HepG2 (cell line): ENCODE measurements around the gene TUT7. TPM values are rescaled to one million over a fixed set of nuclear protein-coding genes. Genes with fewer than 3 reads are reported as not detected.

ENCODE experiments used
- ATRX ChIP-seq: sonication (generic); formaldehyde crosslinking; IDR thresholded peaks from 2 replicates; pipeline ENCODE4 v1.4.0; 2020; ENCODE audit warnings: missing genetic modification reagents, borderline replicate concordance
- EED ChIP-seq: sonication (generic); formaldehyde crosslinking; IDR thresholded peaks from 2 replicates; pipeline ENCODE4 v1.5.0; 2020; ENCODE audit warnings: mild to moderate bottlenecking, missing genetic modification reagents
- GATAD2A ChIP-seq: IDR thresholded peaks from 2 replicates; pipeline ENCODE4 v1.6.1; 2016
- HCFC1 ChIP-seq: fragments of 150-350 bp; IDR thresholded peaks from 2 replicates; pipeline ENCODE4 v1.6.1; 2014; ENCODE audit warnings: low read depth, low read length
- NFKBIZ ChIP-seq: IDR thresholded peaks from 2 replicates; pipeline ENCODE4 v1.6.1; 2018; ENCODE audit warnings: missing genetic modification reagents, missing compliant biosample characterization
- SMAD3 ChIP-seq: sonication (generic); formaldehyde crosslinking; IDR thresholded peaks from 2 replicates; pipeline ENCODE4 v1.4.0; 2020; ENCODE audit warnings: missing genetic modification reagents
- ZBTB38 ChIP-seq: sonication (generic); formaldehyde crosslinking; IDR thresholded peaks from 2 replicates; pipeline ENCODE4 v1.5.1; 2020; ENCODE audit warnings: mild to moderate bottlenecking, missing genetic modification reagents
- ZGPAT ChIP-seq: IDR thresholded peaks from 2 replicates; pipeline ENCODE4 v1.6.1; 2016; ENCODE audit warnings: mild to moderate bottlenecking
- ZNF274 ChIP-seq: sonication (generic); formaldehyde crosslinking; IDR thresholded peaks from 2 replicates; pipeline ENCODE4 v1.5.1; 2020; ENCODE audit warnings: mild to moderate bottlenecking, missing genetic modification reagents
- ZNF562 ChIP-seq: sonication (generic); formaldehyde crosslinking; IDR thresholded peaks from 2 replicates; pipeline ENCODE4 v1.8.0; 2022; ENCODE audit warnings: missing genetic modification reagents, borderline replicate concordance
- polyA plus RNA-seq, 8 experiments: library from polyadenylated mRNA; depleted of rRNA in 3 of 8; stranded (reverse) in 7 of 8; unstranded in 1 of 8; fragments of >200 nt; fragmentation: Illumina TruSeq in 4 of 8; extraction: Trizol in 4 of 8; gene quantifications; 2 replicates each; pipeline versions ENCODE4 v1.2.1 to v1.2.3, GENCODE V29; 2011 to 2016; ENCODE audit warnings: low read depth in 4 of 8, missing spikeins in 1 of 8, mixed read lengths in 1 of 8; ENCODE audit not compliant: insufficient read depth in 1 of 8
- total RNA-seq, 5 experiments: library from RNA; depleted of rRNA; stranded (reverse); fragments of >200 nt; fragmentation: Illumina TruSeq; extraction: Trizol; gene quantifications; 2 replicates each; pipeline ENCODE4 v1.2.3, GENCODE V29; 2016; ENCODE audit warnings: low read depth in 1 of 5
- TF ChIP-seq, protein P1 (sequence below): sonication (generic); formaldehyde crosslinking; IDR thresholded peaks from 2 replicates; pipeline ENCODE4 v1.5.0; 2020; ENCODE audit warnings: missing genetic modification reagents, mild to moderate bottlenecking, borderline replicate concordance
- TF ChIP-seq, protein P2 (sequence below): sonication (generic); formaldehyde crosslinking; IDR thresholded peaks from 2 replicates; pipeline ENCODE4 v1.5.1; 2020; ENCODE audit warnings: mild to moderate bottlenecking, missing genetic modification reagents, borderline replicate concordance
- TF ChIP-seq, protein P3 (sequence below): sonication (generic); formaldehyde crosslinking; IDR thresholded peaks from 2 replicates; pipeline ENCODE4 v1.4.0; 2020; ENCODE audit warnings: missing genetic modification reagents, borderline replicate concordance

The TUT7 gene
- total and polyA plus RNA-seq, 2 of the 13 experiments (the other 11 are each of a cell fraction or from before 2014, with no cell fraction given) = 12.0 to 19.4 TPM

DNA sequence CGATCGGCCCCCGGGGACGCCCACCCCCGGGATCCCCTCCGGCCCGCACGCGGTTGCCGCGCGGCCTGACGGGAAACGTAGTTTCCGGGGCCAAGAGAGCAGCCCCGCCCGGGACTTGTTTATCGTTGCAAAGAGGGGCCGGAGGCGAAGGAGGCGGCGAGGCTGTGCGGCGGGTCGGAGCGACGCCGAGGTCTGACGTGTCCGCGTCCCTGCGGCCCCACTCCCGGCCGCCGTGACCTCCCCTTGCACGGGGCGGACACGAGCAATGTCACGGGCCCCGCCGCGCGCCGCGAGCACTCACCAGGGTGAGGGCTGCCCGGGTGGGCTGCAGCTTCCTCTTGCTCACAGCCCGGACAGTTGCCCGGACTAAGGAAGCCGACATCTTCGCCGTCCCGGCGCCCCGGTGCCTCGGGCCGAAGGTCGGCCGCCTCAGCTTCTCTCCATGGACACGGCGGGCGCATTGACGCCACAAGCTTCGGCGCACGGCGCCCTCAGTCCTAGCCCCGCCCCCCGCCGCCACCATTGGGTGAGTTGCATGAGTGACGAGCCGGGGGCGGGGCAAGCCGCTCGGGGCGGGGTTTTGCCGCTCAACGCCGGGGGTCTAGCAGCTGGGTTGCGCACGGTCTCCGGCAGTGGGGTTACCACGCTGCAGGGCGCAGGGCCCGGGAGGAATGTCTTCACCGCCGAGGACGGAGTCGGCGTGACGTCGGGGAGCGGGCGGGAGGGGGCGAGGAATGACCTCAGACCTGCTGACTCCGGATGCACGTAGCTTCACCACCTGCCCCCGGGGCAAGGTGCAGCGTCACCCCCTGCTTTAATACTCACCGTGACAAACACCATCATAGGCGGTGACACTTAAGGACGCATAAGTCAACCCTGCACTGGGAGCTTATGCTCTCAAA, 71.9 kb downstream of the TUT7 start, which contains the start of gene ISCA1 (continued):
- TF ChIP-seq, protein P1, sequence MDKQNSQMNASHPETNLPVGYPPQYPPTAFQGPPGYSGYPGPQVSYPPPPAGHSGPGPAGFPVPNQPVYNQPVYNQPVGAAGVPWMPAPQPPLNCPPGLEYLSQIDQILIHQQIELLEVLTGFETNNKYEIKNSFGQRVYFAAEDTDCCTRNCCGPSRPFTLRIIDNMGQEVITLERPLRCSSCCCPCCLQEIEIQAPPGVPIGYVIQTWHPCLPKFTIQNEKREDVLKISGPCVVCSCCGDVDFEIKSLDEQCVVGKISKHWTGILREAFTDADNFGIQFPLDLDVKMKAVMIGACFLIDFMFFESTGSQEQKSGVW (CRISPR knock-in tag) = no peak
- no peak for TF ChIP-seq ZBTB38 (CRISPR knock-in tag)
- peak; percentile 55; the same call in 1 of the 2 replicates for TF ChIP-seq SMAD3 (CRISPR knock-in tag)
- 0 out of 2 replicates have a peak, but pooled peaks have one; percentile 90 for TF ChIP-seq ZGPAT (CRISPR knock-in tag)
- TF ChIP-seq NFKBIZ (CRISPR knock-in tag) = peak; percentile 47; the same call in 1 of the 2 replicates
- TF ChIP-seq ZNF562 = no peak
- TF ChIP-seq EED (CRISPR knock-in tag) = peak; percentile 56; the same call in 1 of the 2 replicates
- TF ChIP-seq, protein P2, sequence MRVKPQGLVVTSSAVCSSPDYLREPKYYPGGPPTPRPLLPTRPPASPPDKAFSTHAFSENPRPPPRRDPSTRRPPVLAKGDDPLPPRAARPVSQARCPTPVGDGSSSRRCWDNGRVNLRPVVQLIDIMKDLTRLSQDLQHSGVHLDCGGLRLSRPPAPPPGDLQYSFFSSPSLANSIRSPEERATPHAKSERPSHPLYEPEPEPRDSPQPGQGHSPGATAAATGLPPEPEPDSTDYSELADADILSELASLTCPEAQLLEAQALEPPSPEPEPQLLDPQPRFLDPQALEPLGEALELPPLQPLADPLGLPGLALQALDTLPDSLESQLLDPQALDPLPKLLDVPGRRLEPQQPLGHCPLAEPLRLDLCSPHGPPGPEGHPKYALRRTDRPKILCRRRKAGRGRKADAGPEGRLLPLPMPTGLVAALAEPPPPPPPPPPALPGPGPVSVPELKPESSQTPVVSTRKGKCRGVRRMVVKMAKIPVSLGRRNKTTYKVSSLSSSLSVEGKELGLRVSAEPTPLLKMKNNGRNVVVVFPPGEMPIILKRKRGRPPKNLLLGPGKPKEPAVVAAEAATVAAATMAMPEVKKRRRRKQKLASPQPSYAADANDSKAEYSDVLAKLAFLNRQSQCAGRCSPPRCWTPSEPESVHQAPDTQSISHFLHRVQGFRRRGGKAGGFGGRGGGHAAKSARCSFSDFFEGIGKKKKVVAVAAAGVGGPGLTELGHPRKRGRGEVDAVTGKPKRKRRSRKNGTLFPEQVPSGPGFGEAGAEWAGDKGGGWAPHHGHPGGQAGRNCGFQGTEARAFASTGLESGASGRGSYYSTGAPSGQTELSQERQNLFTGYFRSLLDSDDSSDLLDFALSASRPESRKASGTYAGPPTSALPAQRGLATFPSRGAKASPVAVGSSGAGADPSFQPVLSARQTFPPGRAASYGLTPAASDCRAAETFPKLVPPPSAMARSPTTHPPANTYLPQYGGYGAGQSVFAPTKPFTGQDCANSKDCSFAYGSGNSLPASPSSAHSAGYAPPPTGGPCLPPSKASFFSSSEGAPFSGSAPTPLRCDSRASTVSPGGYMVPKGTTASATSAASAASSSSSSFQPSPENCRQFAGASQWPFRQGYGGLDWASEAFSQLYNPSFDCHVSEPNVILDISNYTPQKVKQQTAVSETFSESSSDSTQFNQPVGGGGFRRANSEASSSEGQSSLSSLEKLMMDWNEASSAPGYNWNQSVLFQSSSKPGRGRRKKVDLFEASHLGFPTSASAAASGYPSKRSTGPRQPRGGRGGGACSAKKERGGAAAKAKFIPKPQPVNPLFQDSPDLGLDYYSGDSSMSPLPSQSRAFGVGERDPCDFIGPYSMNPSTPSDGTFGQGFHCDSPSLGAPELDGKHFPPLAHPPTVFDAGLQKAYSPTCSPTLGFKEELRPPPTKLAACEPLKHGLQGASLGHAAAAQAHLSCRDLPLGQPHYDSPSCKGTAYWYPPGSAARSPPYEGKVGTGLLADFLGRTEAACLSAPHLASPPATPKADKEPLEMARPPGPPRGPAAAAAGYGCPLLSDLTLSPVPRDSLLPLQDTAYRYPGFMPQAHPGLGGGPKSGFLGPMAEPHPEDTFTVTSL (CRISPR knock-in tag) = peak; percentile 74
- TF ChIP-seq, protein P3, sequence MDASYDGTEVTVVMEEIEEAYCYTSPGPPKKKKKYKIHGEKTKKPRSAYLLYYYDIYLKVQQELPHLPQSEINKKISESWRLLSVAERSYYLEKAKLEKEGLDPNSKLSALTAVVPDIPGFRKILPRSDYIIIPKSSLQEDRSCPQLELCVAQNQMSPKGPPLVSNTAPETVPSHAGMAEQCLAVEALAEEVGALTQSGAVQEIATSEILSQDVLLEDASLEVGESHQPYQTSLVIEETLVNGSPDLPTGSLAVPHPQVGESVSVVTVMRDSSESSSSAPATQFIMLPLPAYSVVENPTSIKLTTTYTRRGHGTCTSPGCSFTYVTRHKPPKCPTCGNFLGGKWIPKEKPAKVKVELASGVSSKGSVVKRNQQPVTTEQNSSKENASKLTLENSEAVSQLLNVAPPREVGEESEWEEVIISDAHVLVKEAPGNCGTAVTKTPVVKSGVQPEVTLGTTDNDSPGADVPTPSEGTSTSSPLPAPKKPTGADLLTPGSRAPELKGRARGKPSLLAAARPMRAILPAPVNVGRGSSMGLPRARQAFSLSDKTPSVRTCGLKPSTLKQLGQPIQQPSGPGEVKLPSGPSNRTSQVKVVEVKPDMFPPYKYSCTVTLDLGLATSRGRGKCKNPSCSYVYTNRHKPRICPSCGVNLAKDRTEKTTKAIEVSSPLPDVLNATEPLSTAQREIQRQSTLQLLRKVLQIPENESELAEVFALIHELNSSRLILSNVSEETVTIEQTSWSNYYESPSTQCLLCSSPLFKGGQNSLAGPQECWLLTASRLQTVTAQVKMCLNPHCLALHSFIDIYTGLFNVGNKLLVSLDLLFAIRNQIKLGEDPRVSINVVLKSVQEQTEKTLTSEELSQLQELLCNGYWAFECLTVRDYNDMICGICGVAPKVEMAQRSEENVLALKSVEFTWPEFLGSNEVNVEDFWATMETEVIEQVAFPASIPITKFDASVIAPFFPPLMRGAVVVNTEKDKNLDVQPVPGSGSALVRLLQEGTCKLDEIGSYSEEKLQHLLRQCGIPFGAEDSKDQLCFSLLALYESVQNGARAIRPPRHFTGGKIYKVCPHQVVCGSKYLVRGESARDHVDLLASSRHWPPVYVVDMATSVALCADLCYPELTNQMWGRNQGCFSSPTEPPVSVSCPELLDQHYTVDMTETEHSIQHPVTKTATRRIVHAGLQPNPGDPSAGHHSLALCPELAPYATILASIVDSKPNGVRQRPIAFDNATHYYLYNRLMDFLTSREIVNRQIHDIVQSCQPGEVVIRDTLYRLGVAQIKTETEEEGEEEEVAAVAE = 0 out of 2 replicates have a peak, but pooled peaks have one; percentile 54
- no peak; the same call in none of the 2 replicates for TF ChIP-seq GATAD2A (CRISPR knock-in tag)
- TF ChIP-seq ATRX = no peak
- no peak for TF ChIP-seq ZNF274 (CRISPR knock-in tag)
- TF ChIP-seq HCFC1 = peak; percentile 60; the same call in 1 of the 2 replicates
